Activated CD4-positive, alpha-beta T cell treated with anti-CD3 and anti-CD28 coated beads, Interleukin-10, Interleukin-2, amounts not matched to agents 100 ng/mL and 50 ng/mL, durations not matched to agents 16 hours and 8 hours (primary cell): Measurements from ENCODE around the gene OBSCN.
A peak's percentile ranks its signal among the peaks of the same experiment; 100 is the strongest.

Experiments
- DNase-seq: peaks from one replicate; pipeline ENCODE4 v3.0.0-alpha.2; 2020

The OBSCN gene

DNA sequence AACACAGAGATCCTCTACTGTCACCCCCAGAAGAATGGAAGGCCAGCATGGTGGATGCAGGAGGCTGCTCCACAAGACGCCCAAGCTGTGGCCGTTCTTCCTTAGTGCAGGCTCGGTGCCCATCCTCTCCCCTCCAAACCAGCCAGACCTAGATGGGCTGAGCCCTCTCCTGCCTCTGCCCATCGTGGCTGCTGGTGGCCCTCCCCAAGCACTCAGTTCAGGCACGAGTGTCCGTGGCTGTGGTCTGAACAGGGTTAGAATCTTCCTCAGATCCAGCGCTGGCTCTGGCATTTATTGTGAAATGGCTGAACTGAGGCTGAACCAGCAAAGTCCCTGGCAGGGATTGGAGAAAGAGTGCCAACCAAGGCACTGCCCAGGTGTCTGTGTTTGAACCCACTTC, 139.3 kb downstream of the OBSCN start:
- no peak for DNase-seq

DNA sequence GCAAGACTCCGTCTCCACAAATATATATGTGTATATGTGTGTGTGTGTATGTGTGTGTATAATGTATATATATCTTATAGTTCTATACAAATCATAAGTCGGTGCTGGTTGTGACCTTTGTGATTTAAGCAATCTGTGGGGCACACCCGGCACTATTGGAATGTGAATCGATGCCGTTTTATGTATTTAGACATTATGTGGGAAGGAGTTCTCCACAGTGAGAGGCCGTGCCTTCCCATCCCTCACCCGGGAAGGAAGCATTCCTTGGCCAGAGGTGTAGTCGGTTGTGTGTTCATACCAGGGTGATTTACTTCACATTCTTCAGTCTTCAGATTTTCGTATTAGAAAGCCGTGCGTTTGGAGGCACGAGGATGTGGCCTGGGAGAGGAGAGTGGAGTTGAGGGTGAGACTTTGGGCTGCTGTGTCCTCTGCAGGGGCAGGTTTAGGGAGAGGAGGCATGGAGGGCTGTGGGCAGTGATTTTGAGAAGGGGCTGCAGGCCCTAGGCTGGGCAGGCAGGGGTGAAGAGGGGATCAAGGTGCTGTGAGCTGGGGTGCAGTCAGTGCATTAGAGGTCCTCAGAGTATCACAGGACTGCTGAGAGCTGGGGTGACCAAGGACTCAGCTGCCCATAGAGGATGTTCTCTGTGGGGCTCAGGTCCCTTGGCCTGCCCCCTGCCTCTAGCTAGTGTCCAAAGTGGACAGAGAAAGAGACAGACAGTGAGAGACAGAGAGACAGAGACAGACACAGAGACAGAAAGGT, 141.0 kb downstream of the OBSCN start:
- no peak for DNase-seq

GRCh38 chr1:228349701-228350171, 141.9 kb downstream of the OBSCN start:
- no peak for DNase-seq

DNA sequence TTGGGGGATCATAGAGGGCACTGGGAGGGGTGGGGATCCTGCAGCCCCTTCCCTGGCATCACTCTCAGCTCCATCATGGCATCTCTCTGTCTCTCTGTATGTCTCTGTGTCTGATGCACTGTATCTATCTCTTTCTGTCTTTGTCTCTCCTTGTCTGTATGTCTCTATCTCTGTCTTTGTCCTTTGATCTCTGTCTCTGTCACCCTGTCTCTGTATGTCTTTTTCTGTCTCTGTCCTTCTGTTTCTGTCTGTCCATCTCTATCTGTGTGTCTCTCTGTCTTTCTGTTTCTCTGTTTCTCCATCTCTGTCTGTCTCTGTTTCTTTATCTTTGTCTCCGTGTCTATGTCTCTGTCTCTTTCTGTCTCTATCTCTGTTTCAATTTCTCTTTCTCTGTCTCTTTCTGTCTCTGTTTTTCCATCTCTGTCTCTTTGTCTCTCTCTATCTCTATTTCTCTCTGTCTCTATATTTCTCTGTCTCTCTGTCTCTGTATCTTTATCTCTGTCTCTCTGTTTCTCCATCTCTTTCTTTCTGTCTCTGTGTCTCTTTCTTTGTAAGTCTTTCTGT, 142.4 kb downstream of the OBSCN start:
- DNase-seq = no peak

GRCh38 chr1:228350831-228351781, 143.3 kb downstream of the OBSCN start:
- no peak for DNase-seq

- no peak for DNase-seq
Observed at GRCh38 chr1:228351850-228352249, 144.0 kb downstream of the OBSCN start.

DNA sequence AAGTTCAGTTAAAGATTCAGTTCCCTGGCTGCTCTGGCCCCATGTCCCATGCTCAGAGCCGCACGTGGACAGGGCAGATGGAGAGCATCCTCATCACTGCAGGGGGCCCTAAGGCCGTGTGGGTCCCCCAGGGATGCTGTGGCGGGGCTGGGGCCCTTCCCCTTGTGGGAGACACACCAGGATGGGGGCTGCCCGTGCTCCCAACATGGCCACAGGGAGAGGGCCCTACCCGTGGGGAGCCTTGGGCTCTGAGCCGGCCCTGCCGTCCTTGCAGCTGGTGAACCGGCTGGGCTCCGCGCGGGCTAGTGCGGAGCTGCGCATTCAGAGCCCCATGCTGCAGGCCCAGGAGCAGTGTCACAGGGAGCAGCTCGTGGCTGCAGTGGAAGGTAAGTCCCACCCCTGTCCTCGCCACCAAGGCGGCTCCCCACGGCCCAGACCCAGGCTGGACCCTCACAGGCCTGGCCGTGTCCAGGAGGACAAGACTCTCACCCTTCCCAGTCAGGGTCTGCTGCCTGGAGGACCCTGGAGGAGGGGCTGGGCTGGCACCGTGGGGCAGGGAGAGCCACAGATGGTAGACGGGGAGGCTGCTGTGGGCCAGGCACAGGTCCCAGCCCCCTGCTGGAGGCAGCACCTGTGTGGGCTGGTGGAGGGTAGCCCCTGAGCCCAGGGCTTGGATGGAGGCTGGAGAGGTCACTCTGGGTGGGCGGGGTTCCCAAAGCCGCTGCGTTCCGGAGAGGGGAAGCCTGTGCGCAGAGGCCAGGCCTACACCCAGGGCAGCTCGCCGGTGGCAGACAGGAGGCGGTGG, 145.0 kb downstream of the OBSCN start:
- no peak for DNase-seq

- no peak for DNase-seq
Observed at GRCh38 chr1:228353601-228354371, 145.9 kb downstream of the OBSCN start.

DNA sequence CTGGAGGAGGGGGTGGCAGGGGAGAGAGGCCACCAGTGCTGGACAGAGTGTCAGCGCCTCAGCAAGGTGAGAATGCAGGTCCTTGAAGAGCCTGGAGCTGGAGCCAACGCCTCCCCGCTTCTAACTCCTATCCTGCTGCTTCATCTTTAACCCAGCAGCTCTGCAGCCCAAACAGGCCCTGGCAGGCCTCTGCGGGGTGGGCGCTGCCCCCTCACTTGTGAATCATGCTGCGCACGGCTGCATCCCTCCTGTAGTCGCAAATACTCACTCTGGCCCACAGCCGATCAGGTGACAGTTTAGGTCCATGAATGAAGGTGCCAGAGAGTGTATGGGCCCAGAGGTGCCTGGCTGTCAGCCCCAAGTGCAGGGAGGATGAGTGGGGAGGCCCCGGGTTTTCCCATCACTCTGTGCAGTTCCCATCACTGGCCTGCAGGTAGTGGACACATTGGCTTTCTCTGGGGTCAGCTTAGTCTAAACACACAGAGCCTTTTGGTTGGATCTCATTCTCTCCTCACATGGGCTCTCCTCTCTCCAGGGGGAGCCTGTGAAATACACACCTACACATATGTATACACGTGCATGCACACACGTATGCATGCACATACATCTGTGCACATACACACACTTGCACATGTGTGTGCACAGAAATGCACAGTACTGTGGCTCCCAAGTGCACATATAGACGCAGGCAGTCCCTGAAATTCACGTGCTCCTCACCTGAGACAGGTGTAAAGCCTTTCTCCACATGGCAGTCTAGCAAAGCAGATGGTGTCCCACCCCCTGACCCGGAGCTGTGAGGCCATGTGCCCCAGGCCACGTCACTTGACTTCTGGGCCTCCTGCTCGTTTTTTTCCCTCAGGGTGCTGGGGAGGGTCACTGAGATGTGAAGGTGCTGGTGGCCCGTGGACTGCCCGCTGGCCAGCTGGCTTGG, 146.8 kb downstream of the OBSCN start:
- no peak for DNase-seq

DNA sequence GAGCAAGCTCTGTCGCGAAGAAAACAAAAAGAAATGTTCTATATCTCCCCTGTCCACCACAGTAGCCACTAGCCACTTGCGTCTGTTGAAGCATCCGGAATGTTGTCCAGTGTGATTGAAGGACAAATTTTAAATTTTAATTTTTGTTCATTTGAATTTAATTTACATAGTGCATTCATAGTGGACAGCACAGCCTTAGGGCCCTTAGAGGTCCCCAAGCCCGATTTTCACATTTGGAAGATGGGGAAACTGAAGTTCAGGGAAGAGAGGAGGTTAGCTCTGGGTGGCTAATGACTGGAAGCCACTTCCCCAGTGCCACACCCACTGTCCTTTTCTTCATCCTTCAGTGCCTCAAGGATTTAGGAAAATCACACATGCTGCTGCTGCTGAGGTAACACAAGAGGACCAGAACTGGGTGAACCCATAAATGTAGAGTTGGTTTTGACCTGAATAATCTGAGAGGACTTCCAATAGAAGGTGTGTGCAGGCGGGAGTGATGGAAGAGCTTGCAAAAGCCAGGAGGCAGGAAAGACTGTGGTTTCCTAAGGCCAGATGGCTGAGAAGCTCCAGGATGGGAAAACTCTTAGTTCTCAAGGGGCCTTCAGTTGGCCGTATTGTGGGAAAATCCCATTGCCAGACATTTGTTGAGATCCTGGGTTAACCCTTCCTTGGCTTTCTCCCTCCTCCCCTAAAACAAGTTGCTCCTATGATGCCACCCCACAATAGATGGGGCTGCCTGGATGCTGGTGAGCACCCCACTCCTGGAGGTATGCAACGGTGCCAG, 149.2 kb downstream of the OBSCN start:
- DNase-seq = no peak

DNA sequence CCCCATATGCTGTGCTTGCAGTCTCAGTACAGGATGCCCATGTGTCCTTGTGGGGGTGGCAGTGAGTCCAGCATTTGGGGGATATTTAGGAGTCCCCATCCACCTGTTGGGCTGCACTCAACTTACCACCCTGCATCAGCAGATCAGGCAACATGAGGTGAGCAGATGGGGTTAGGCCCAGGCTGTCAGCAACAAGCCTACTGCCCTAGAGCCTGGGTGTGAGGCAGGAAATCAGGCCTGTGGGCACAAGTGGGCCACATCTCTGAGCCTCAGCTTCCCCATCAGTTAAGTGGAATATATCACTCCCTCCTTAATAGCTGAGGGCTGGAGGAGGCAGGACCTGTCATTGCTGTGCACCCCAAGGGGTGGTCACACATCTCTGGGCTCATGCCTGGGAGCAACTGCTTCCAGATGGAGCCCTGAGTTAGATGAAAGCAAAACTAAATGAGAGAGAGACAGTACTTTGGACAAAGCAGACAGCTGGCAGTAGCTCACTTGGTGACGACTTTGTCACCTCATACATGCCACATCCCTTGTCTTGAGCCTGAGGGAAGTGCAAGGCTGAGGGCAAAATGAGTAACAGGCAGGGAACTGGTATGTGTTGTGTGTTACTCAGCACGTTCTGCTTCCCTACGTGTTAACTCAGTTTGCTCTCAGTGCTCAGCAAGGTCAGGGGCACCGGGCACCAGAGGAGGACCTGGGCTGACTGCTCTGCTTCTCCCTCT, 150.4 kb downstream of the OBSCN start:
- peak; percentile 32 for DNase-seq

- DNase-seq = no peak
Observed at GRCh38 chr1:228358764-228359612, 151.1 kb downstream of the OBSCN start.

DNA sequence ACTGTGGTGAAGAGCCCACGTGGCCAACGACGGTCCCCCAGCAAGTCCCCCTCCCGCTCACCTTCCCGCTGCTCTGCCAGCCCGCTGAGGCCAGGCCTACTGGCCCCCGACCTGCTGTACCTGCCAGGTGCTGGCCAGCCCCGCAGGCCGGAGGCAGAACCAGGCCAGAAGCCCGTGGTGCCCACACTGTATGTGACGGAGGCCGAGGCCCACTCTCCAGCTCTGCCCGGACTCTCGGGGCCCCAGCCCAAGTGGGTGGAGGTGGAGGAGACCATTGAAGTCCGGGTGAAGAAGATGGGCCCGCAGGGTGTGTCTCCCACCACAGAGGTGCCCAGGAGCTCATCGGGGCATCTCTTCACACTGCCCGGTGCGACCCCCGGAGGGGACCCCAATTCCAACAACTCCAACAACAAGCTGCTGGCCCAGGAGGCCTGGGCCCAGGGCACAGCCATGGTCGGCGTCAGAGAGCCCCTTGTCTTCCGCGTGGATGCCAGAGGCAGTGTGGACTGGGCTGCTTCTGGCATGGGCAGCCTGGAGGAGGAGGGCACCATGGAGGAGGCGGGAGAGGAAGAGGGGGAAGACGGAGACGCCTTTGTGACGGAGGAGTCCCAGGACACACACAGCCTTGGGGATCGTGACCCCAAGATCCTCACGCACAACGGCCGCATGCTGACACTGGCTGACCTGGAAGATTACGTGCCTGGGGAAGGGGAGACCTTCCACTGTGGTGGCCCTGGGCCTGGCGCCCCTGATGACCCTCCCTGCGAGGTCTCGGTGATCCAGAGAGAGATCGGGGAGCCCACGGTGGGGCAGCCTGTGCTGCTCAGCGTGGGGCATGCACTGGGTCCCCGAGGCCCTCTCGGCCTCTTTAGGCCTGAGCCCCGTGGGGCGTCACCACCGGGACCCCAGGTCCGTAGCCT, 152.0 kb downstream of the OBSCN start:
- no peak for DNase-seq

DNA sequence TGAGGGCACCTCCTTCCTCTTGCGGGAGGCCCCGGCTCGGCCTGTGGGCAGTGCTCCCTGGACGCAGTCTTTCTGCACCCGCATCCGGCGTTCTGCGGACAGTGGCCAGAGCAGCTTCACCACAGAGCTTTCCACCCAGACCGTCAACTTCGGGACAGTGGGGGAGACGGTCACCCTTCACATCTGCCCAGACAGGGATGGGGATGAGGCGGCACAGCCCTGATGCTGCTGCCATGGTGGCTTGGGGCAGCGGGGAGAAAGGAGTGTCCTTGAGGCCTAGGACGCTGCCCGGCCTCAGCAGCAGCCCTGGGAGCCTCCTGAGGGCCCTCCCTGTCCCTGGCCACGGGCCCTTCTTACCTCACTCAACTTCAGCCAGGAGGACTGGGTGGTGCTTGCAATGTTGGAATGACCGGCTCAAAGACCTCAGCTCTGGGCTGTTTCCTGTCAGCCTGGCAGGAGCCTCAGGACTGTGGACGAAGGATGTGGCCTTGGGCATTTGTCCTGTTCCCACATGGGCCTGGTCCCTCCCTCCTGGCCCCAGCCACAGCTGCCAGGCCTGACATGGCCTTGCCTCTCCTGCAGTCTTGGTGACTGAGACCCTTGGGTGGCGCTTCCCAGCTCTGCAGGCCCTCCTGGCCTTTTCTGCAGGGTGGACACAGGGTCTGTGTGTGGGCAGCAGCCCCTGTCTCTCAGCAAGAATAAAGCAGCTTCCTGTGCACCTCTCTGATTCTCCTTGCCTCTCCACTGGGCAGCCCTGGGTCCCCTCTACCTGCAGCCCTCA, 152.9 kb downstream of the OBSCN start:
- DNase-seq = no peak

DNA sequence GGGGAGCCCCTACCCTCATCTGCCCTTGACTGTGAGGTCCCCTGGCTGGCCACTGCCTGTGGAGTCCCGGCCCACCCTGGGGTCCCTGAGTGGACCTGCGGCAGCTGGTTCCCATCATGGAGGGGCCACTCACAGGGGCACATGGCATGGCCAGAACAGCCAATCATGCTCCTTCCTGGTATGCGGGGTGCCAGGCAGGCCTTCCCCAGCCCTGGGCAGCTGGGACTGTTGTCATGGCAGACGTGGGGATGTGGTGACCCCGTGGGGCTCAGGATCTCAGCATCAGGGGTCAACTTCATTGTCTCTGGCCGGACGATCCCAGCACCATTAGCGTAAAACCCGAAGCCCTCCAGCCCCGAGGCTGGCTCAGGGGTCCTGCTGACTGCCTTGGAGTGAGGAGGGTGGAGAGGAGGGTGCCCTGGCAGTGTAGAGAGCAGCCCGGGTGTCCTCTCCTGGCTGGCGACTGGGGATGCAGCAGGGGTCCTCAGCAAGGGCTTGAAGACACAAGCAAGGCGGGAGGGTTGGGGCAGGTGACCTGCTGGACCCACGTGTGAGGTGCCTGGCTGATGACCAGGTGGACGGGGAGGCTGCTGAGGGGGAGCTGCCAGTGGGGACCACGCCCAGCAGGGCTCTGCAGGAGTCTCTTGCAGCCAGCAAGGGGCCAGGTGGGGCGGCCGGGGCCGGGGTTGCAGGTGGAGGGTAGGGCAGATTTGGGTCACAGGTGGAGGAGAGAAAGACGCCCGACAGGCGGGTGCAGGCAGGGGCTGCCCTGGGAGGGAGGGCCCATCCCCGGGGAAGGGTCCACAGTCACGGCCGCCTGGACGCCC, 153.7 kb downstream of the OBSCN start:
- DNase-seq = no peak
